ENCODE results near the gene MYOZ1.
"Not testable (repeated sequence)": the region's sequence is repeated elsewhere in the genome, so short reads cannot be mapped to it uniquely, and the experiment has no call there.

Gene MYOZ1

DNA sequence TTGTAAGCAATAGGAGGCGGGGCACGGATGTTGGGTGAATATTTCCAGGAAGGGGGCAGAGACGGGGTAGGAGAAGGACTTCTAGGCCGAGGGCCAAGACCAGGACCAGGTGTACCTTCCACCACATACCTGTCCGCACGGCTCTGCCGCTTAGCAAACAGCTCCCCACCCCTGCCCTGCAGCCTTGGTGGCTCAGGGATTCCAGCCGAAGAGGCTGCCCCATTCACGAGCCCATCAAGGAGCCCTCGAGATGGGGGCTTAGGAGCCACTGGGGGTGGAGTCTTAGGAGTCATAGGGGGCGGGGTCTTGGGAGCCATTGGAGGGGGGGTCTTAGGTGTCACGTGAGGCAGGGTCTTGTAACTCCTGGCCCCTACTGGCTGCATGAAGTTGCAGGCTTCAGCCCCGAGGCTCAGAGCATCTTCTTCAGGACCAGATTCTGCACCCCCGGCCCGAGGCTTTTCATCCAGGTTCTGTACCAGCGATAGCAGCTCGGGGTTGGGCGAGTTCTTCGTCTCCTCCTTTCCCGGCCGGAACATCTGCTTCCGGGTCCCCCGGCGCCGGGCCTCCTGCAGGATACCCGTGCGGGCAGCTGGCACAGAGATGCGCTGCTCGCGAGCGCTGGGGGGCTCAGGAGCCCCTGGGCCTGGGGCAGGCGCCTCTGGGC, 6.1 kb upstream of the MYOZ1 start:
- peak; percentile 34 to 50 for DNase-seq

DNA sequence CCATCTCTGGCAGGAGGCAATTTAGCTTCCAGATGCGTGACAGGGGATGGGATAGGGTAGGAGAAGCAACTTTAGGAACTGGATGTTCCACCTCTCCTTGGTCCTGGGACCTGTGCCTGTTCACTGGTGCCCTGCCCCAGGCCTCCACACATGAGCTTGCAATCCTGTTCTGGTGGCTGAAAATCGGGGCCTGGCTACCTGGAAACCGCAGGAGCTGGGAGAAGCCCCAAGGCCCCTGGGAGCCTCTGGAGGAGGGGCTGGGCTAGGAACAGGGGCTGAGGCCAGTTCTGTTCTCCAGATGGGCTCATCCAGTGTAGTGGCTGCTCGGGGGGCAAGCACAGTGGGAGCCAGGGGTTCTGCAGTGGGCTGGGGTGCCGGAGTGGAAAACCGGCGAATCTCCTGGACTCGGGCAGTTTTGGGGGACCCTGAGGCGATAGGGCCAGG, 5.3 kb upstream of the MYOZ1 start:
- DNase-seq: no peak

DNA sequence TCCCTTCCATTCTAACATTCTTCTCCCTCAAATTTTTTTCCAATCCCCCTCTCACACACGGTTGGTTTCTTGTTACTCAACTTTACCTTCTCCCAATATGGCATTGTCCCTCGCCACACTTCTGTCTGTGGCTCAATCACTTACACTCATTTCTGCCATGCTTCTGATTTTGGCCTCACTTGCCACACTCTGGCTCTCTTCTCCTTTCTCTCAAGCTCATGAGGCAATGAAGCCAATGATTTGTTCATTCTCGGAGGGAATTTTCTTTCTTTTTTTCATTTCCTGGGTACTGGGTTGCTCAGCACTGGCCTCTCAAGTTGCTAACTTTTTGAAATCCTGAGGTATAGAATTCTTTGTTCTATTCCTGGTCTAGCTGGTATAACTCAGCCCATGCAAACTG, 4.0 kb upstream of the MYOZ1 start:
- DNase-seq: no peak

DNA sequence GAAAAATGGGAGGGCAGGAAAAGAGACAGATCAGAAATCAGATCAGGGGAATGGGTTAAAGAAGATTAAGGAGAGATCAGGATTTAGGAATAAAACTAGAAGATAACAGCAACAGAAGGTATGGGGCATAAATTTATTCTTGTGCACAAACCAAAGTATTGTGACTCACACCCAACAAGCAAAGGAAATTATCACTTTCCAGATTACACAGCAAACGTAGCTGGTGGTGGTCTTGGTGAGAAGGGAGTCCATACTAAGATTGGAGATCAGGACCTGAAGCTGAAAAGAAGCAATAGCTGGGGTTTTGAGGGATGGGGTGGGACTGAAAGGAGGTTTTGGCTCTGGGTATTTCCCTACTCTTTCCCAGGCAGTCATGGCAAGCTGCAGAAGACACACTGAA, 3.5 kb upstream of the MYOZ1 start:
- no peak for DNase-seq

GRCh38 chr10:73644015-73644743, 2.9 kb upstream of the MYOZ1 start:
- peak; percentile 32 to 45 for DNase-seq

DNA sequence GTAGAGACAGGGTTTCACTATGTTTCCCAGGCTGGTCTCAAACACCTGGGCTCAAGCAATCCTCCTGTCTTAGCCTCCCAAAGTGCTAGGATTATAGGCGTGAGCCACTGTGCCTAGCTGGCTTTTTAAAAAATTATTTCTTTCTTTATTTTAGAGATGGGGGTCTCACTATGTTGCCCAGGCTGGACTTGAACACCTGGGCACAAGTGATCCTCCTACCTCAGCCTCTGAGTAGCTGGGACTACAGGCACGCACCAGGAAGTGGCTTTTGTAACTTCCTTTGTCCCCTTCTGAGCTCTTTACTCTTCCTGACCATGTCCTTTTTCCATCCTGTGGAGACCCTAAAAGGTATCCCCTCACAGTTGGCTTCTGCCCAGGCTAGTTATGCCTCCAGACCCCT, 2.1 kb upstream of the MYOZ1 start:
- DNase-seq: no peak

DNA sequence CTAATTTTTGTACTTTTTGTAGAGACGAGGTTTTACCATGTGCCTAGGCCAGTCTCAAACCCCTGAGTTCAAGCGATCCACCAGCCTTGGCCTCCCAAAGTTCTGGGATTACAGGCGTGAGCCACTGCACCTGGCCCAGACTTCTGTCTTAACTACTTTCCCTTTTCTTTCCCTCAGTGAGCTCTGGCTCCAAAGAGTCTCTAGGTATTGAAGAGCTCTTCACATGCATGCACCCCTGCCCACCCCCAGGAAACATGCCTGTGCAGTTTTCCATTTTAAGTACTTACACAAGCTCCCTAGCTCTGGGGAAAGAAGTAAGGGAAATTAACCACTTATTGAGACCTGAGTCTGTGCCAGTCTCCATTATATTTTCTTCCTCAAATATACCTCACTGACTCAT, 2.0 kb downstream of the MYOZ1 start:
- no peak for DNase-seq

DNA sequence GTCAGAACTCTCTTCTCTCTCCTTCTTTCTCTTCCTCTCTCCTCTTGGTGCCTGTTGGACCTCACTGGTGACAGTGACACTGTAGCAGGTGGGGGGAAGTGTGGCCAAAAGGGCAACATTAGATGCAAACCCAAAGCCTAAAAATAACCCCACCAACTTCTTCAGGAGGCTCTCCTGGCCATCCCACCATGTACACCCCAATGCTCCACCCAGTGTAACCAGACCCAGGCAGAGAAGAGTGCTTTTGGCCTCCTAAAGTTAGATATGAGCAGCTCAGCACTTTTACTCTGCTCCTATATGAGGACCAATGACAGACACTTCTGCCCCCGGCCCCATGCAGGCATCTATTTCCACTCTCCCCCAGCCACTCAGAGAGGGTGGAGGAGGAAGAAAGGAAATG, 5.5 kb downstream of the MYOZ1 start:
- no peak for DNase-seq

GRCh38 chr10:73634421-73634820, 6.9 kb downstream of the MYOZ1 start:
- DNase-seq: no peak

GRCh38 chr10:73629165-73629564, 12.1 kb downstream of the MYOZ1 start:
- no peak for DNase-seq

DNA sequence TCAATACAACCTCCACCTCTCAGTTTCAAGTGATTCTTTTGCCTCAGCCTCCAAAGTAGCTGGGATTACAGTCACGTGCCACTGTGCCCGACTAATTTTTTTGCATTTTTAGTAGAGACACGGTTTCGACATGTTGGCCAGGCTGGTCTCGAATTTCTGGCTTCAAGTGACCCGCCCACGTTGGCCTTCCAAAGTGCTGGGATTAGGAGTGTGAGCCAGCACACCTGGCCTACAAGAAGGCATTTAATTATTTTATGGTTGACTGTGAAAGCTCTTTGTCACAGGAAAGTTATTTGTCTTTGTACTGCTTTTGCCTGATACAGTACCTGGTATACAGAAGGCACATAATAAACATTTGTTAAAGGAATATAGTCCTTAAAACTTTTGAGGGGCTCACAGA, 12.9 kb downstream of the MYOZ1 start:
- DNase-seq: no peak

GRCh38 chr10:73627300-73627699, 14.0 kb downstream of the MYOZ1 start:
- DNase-seq: no peak

GRCh38 chr10:73625884-73626752, 15.2 kb downstream of the MYOZ1 start:
- DNase-seq: peak; percentile 90 to 92

- DNase-seq: peak; percentile 19 to 31
These were observed 16.0 kb downstream of the MYOZ1 start for GRCh38 chr10:73625004-73625883.

DNA sequence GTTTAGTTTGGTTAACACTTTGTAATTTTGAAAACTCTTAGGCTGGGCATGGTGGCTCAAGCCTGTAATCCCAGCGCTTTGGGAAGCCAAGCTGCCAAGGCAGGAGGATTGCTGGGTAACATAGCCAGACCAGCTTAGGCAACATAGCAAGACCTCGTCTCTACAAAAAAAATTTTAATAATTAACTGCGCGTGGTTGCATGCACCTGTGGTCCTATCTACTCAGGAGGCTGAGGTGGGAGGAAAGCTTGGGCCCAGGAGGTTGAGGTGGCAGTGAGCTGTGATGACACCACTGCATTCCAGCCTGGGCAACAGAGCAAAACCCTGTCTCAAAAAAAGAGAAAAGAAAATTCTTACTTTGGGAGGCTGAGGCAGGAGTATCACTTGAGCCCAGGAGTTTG, 18.2 kb downstream of the MYOZ1 start:
- DNase-seq: no peak

GRCh38 chr10:73620974-73621373, 20.3 kb downstream of the MYOZ1 start:
- DNase-seq: not testable (repeated sequence)

GRCh38 chr10:73617143-73617542, 24.1 kb downstream of the MYOZ1 start:
- not testable (repeated sequence) for DNase-seq

GRCh38 chr10:73614720-73615119, 26.6 kb downstream of the MYOZ1 start:
- DNase-seq: no peak

DNA sequence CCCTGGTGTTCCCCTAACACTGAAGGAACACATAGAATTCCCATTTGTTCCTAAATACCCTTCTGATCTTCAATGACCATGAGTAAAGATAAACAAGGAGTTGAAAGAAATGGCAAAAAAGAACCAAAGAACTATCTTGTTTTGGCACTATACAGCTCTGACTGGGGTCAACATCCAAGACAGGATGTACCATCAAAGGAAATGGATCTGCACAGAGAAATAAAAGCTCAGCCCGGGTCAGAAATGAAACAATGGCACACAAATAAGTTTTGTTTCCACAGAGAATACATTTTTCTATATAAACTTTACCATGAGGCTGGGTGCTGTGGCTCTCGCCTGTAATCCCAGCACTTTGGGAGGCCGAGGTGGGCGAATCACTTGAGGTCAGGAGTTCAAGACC, 32.2 kb downstream of the MYOZ1 start:
- DNase-seq: no peak

DNA sequence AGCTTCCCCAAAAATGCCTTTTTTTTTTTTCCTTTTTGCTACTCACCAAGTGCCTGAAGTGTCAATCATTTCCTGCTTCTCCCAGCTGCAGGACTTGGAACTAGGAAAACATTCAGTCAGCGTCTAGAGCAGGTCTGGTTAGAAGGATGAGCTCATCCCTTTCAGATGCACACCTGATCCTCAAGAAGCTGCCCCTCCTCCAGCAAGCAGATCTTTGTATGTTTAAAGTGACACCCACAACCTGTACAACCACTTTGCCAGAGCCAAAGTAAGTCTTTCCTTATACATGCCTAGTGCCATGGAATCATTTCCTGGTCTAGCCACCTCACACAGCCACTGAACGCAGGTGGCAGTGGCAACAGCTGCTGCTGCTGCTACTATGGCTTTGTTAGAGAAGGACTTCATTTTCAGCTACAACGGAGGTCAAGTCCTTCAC, 39.8 kb downstream of the MYOZ1 start:
- DNase-seq: no peak

DNA sequence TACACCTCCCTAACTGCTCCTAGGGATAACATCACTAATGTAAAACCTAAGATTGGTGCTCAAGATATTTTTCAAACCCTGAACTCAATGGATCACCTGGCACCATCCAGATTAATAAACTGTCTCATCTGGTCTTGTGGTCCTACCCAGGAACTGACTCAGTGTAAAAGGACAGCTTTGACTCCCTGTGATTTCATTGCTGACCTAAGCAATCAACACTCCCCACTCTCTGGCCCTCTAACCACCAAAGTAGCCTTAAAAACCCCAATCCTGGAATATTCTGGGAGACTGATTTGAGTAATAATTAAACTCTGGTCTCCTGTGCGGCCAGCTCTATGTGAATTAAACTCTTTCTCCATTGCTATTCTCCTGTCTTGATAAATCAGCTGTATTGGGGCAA, 43.9 kb downstream of the MYOZ1 start:
- no peak for DNase-seq

- DNase-seq: no peak
These were observed 47.5 kb downstream of the MYOZ1 start for GRCh38 chr10:73593812-73594211.

DNA sequence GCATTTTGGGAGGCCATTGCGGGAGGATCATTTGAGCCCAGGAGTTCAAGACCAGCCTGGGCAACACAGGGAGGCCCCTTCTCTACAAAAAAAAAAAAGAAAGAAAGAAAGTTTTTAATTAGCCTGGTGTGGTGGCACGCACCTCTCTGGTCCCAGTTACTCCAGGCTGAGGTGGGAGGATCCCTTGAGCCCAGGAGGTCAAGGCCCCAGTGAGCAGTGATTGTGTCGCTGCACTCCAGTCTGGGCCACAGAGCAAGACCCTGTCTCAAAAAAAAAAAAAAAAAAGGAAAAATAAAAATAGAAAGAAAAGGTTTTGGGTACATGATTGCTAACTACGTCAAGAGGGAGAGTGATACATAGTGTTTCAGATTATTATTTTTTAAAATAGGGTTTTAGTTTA, 48.2 kb downstream of the MYOZ1 start:
- no peak for DNase-seq

Data from stimulated activated CD4-positive, alpha-beta T cell treated with anti-CD3 and anti-CD28 coated beads, Interleukin-2, amount 100 ng/mL, for 24 hours (primary cell).